Activated CD4-positive, alpha-beta T cell treated with anti-CD3 and anti-CD28 coated beads, Interleukin-2, amount 10 ng/mL, durations not matched to agents 7 days and 5 days (primary cell): ENCODE data around the gene CTDSP2. TPM values are rescaled to one million over a fixed set of nuclear protein-coding genes. Genes with fewer than 3 reads are reported as not detected.
"Not testable (repeated sequence)": the region's sequence is repeated elsewhere in the genome, so short reads cannot be mapped to it uniquely, and the experiment has no call there.

ENCODE experiments used
- CTCF ChIA-PET: fragments of 350-600 bp; sonication (Branson Sonifier 250); formaldehyde crosslinking; loops from one replicate; lab custom pipeline; 2021; ENCODE audit warnings: antibody characterized with exemption; lab: Charles Lee
- POLR2A ChIA-PET: fragments of 350-600 bp; sonication (Branson Sonifier 250); formaldehyde crosslinking; loops from one replicate; lab custom pipeline; 2021; ENCODE audit warnings: antibody characterized with exemption; lab: Charles Lee
- DNase-seq: peaks from one replicate; pipeline ENCODE4 v3.0.0-alpha.2; 2020
- H3K27ac Mint-ChIP-seq: one replicate; pipeline ENCODE4 v1.8.0; 2021; ENCODE audit warnings: mild to moderate bottlenecking, moderate library complexity, mixed read lengths
- H3K27me3 Mint-ChIP-seq: one replicate; pipeline ENCODE4 v1.8.0; 2021; ENCODE audit warnings: mixed read lengths
- H3K36me3 Mint-ChIP-seq: one replicate; pipeline ENCODE4 v1.8.0; 2021; ENCODE audit warnings: low read depth, mixed read lengths
- H3K4me1 Mint-ChIP-seq: one replicate; pipeline ENCODE4 v1.8.0; 2021; ENCODE audit warnings: mixed read lengths
- H3K4me3 Mint-ChIP-seq: one replicate; pipeline ENCODE4 v1.8.0; 2021; ENCODE audit warnings: mild to moderate bottlenecking, moderate library complexity, mixed read lengths
- H3K9me3 Mint-ChIP-seq: one replicate; pipeline ENCODE4 v1.8.0; 2021; ENCODE audit warnings: mixed read lengths
- total RNA-seq, 2 experiments: library from RNA; stranded (reverse); gene quantifications; one replicate each; pipeline ENCODE4 v1.2.3, GENCODE V29; 2021

CTDSP2 gene
- total RNA-seq, 2 experiments from 2014 or later, result 144 to 156 TPM

GRCh38 chr12:57888409-57889157 lies 42.1 kb upstream of the CTDSP2 start:
- peaks cover 5% of the 10 kb centered on the region for H3K27me3 Mint-ChIP-seq
- ChIA-PET CTCF (interaction anchor here (0.7 to 2.1 kb wide), 6 partner anchors 10 to 45 kb away, joined by 3 to 6 read pairs (median 4); no protein-coding TSS in a partner anchor), POLR2A (interaction anchor here (0.6 kb wide), 1 partner anchor 10 kb away, joined by 6 read pairs; no protein-coding TSS in a partner anchor)
- DNase-seq, result peak; percentile 30
- peaks cover 3% of the 10 kb centered on the region for H3K36me3 Mint-ChIP-seq
- peaks cover 4% of the 10 kb centered on the region for H3K9me3 Mint-ChIP-seq
- peaks cover 9% of the 10 kb centered on the region for H3K4me1 Mint-ChIP-seq
- no peak overlapping the region for H3K4me3 Mint-ChIP-seq
- H3K27ac Mint-ChIP-seq, result peak overlapping the region; percentile 79

DNA sequence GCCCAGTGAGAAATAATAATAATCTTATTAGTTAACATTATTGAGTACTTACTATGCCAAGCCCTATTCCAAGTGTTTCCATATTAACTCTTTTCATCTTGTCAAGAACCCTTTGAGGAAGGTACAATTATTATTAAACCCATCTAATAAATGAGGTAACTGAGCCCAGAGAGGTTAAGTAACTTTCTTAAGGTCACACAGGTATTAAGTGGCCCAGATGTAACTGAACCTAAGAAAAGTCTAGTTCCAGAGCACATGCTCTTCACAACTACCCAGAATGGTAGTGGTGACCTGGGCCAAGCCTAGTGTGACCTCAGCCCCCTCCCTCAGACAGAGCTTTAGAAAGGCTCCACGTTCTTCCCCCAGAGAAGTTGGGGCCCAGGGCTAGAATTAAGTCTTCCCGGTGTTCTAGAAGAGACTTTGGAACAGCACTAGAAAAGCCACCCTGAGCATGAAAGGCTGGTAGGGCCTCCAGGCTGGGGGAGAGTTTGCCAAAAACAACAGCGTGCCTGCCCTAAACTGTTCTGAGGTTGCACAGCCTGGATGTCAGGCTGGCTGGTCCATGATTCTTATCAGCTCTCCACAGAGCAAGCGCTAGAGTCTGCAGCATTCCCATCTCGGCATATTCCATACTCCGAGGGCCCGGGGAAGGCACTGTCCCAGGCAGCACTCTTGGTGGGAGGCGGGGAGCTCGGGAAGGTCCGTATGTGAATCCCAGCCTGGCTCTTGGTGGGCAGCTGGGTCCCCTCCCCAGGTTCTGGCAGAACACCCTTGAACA lies 41.3 kb upstream of the CTDSP2 start:
- H3K36me3 Mint-ChIP-seq, result peaks cover 4% of the 10 kb centered on the region
- H3K27me3 Mint-ChIP-seq, result peaks cover 8% of the 10 kb centered on the region
- H3K4me3 Mint-ChIP-seq, result no peak overlapping the region
- peaks cover 4% of the 10 kb centered on the region for H3K9me3 Mint-ChIP-seq
- POLR2A ChIA-PET, result interaction anchor here (0.6 kb wide), 1 partner anchor 11 kb away, joined by 6 read pairs; no protein-coding TSS in a partner anchor
- H3K27ac Mint-ChIP-seq, result no peak overlapping the region
- peaks cover 9% of the 10 kb centered on the region for H3K4me1 Mint-ChIP-seq
- CTCF ChIA-PET, result interaction anchor here (0.6 to 2.1 kb wide), 6 partner anchors 10 to 86 kb away, joined by 3 to 6 read pairs (median 4); no protein-coding TSS in a partner anchor
- no peak for DNase-seq

GRCh38 chr12:57886964-57887363 lies 40.4 kb upstream of the CTDSP2 start:
- H3K4me1 Mint-ChIP-seq, POLR2A ChIA-PET, H3K4me3 Mint-ChIP-seq, H3K36me3 Mint-ChIP-seq, H3K9me3 Mint-ChIP-seq, H3K27ac Mint-ChIP-seq, DNase-seq: not testable (repeated sequence)
- H3K27me3 Mint-ChIP-seq, result peaks cover 12% of the 10 kb centered on the region
- CTCF ChIA-PET, result interaction anchor here (1.0 to 1.2 kb wide), 3 partner anchors 40 to 85 kb away, joined by 3 read pairs; partner anchors contain the start of gene CTDSP2

- POLR2A ChIA-PET, result no interaction called here
- H3K36me3 Mint-ChIP-seq, result peaks cover 4% of the 10 kb centered on the region
Observed at GRCh38 chr12:57886542-57886941, 40.0 kb upstream of the CTDSP2 start.

GRCh38 chr12:57885207-57885606 lies 38.7 kb upstream of the CTDSP2 start:
- H3K36me3 Mint-ChIP-seq, result peaks cover 4% of the 10 kb centered on the region
- peaks cover 4% of the 10 kb centered on the region for H3K9me3 Mint-ChIP-seq
- H3K4me3 Mint-ChIP-seq, result no peak overlapping the region
- no peak overlapping the region for H3K27ac Mint-ChIP-seq
- peaks cover 9% of the 10 kb centered on the region for H3K4me1 Mint-ChIP-seq
- peaks cover 8% of the 10 kb centered on the region for H3K27me3 Mint-ChIP-seq
- no peak for DNase-seq
- CTCF ChIA-PET, result interaction anchor here (0.6 to 0.9 kb wide), 2 partner anchors 13 to 596 kb away, joined by 4 to 5 read pairs; no protein-coding TSS in a partner anchor
- POLR2A ChIA-PET, result no interaction called here

More at GRCh38 chr12:57886542-57886941, 40.0 kb upstream of the CTDSP2 start:
- H3K4me3 Mint-ChIP-seq, result no peak overlapping the region
- H3K4me1 Mint-ChIP-seq, result peaks cover 9% of the 10 kb centered on the region
- peaks cover 4% of the 10 kb centered on the region for H3K9me3 Mint-ChIP-seq
- DNase-seq, result no peak
- H3K27me3 Mint-ChIP-seq, result peaks cover 10% of the 10 kb centered on the region
- CTCF ChIA-PET, result interaction anchor here (1.0 kb wide), 2 partner anchors 40 to 75 kb away, joined by 3 read pairs; partner anchors contain the start of gene CTDSP2
- no peak overlapping the region for H3K27ac Mint-ChIP-seq

DNA sequence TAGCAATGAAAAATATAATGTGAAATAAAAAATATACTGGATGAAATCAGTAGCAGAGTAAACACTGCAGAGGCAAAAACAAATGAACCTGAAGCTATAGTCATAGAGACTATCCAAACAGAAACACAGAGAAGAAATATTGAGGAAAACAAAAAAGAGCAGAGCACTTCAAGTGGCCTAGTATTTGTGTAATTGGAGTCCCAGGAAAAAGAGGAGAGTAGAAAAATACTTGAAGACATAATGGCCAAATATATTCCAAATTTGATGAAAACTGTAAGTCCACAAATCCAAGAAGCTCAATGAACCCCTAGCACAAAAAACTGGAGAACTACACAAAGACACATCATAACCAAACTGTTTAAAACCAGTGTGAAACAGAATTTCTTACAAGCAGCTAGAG lies 37.2 kb upstream of the CTDSP2 start:
- H3K27me3 Mint-ChIP-seq, result peaks cover 7% of the 10 kb centered on the region
- H3K36me3 Mint-ChIP-seq, result peaks cover 4% of the 10 kb centered on the region
- peaks cover 4% of the 10 kb centered on the region for H3K9me3 Mint-ChIP-seq
- ChIA-PET POLR2A (no interaction called here), CTCF (interaction anchor here (1.2 kb wide), 1 partner anchor 10 kb away, joined by 3 read pairs; no protein-coding TSS in a partner anchor)
- no peak overlapping the region for H3K27ac Mint-ChIP-seq
- H3K4me1 Mint-ChIP-seq, result peaks cover 8% of the 10 kb centered on the region
- H3K4me3 Mint-ChIP-seq, result no peak overlapping the region
- no peak for DNase-seq

DNA sequence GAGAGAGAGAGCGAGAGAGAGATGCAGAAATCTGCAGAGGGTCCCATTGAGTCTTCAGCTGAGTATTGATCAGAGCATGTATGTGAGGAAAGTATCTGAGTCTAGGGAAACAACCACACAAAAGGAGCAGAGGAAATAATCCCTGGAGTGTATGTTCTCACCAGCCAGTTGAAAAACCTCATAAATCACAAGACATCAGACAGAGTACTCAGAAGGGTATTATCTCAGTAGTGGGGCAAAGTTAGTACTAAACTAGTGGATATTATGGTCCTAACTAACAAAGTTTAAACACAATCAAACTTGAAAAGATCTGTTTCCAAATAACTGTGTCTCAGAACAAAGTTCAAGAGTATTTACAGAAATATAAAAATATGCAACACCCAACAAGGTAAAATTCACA lies 36.5 kb upstream of the CTDSP2 start:
- Mint-ChIP-seq H3K27ac (no peak overlapping the region), H3K4me1 (peaks cover 2% of the 10 kb centered on the region), H3K4me3 (no peak overlapping the region), H3K9me3 (peaks cover 4% of the 10 kb centered on the region), H3K27me3 (peaks cover 7% of the 10 kb centered on the region), H3K36me3 (peaks cover 4% of the 10 kb centered on the region)
- ChIA-PET POLR2A (no interaction called here), CTCF (interaction anchor here (0.7 to 2.2 kb wide), 3 partner anchors 10 to 22 kb away, joined by 3 to 6 read pairs (median 4); no protein-coding TSS in a partner anchor)
- no peak for DNase-seq

GRCh38 chr12:57882575-57882974 lies 36.0 kb upstream of the CTDSP2 start:
- DNase-seq, result no peak
- ChIA-PET POLR2A (no interaction called here), CTCF (interaction anchor here (0.7 to 2.2 kb wide), 3 partner anchors 11 to 22 kb away, joined by 3 to 6 read pairs (median 4); no protein-coding TSS in a partner anchor)
- Mint-ChIP-seq H3K36me3 (peaks cover 4% of the 10 kb centered on the region), H3K4me1 (no peaks in the 10 kb centered on the region), H3K4me3 (no peak overlapping the region), H3K27me3 (peaks cover 9% of the 10 kb centered on the region), H3K27ac (no peak overlapping the region), H3K9me3 (peaks cover 4% of the 10 kb centered on the region)

- no peak overlapping the region for H3K4me3 Mint-ChIP-seq
- ChIA-PET POLR2A (no interaction called here), CTCF (interaction anchor here (1.2 to 2.2 kb wide), 3 partner anchors 12 to 98 kb away, joined by 3 to 6 read pairs (median 4); partner anchors contain the start of gene TSFM)
- DNase-seq, result no peak
- H3K27me3 Mint-ChIP-seq, result peaks cover 10% of the 10 kb centered on the region
- H3K4me1 Mint-ChIP-seq, result no peaks in the 10 kb centered on the region
- H3K27ac Mint-ChIP-seq, result no peak overlapping the region
- peaks cover 4% of the 10 kb centered on the region for H3K9me3 Mint-ChIP-seq
- peaks cover 4% of the 10 kb centered on the region for H3K36me3 Mint-ChIP-seq
Observed at GRCh38 chr12:57881475-57881874, 34.9 kb upstream of the CTDSP2 start.

DNA sequence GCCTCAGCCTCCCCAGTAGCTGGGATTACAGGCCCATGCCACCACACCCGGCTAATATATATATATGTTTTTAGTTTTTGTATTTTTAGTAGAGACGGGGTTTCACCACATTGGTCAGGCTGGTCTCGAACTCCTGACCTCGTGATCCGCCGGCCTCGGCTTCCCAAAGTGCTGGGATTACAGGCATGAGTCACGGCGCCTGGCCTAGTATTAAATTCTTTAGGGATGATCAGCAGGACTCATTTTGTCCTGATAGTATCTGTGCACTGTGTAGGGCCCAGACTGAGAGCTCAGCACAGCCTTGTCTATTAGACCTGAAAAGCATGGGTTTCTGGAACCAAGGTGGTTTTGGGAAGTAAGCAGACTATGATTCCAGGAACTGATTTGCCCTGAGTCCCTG lies 34.5 kb upstream of the CTDSP2 start:
- CTCF ChIA-PET, result interaction anchor here (1.1 to 2.2 kb wide), 3 partner anchors 12 to 98 kb away, joined by 3 to 4 read pairs (median 3); partner anchors contain the start of gene TSFM
- DNase-seq, H3K9me3 Mint-ChIP-seq, H3K36me3 Mint-ChIP-seq, POLR2A ChIA-PET, H3K4me3 Mint-ChIP-seq, H3K27ac Mint-ChIP-seq, H3K4me1 Mint-ChIP-seq: not testable (repeated sequence)
- H3K27me3 Mint-ChIP-seq, result peaks cover 10% of the 10 kb centered on the region

- CTCF ChIA-PET, result interaction anchor here (0.6 to 2.3 kb wide), 6 partner anchors 8 to 483 kb away, joined by 3 to 11 read pairs (median 4); no protein-coding TSS in a partner anchor
- Mint-ChIP-seq H3K4me3 (no peak overlapping the region), H3K4me1 (peaks cover 8% of the 10 kb centered on the region), H3K36me3 (peaks cover 2% of the 10 kb centered on the region), H3K27ac (no peak overlapping the region), H3K27me3 (peaks cover 8% of the 10 kb centered on the region), H3K9me3 (no peaks in the 10 kb centered on the region)
- POLR2A ChIA-PET, result no interaction called here
- DNase-seq, result no peak
Observed at GRCh38 chr12:57877876-57878275, 31.3 kb upstream of the CTDSP2 start.
